ENCODE data around the gene TREH.
"Not testable (repeated sequence)": the region's sequence is repeated elsewhere in the genome, so short reads cannot be mapped to it uniquely, and the experiment has no call there.

DNA sequence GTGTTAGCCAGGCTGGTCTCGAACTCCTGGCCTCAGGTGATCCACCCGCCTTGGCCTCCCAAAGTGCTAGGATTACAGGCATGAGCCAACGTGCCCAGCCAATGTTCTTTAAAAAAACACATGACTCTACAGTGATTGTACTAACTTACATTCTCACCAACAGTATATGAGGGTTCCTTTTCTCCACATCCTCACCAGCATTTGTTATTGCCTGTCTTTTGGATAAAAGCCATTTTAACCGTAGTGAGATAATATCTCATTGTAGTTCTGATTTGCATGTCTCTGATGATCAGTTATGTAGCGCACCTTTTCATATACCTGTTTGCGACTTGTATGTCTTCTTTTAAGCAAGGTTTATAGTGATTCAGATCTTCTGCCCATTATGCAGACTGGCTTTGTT lies 3.5 kb upstream of the TREH start:
- not testable (repeated sequence) for TF ChIP-seq FOSL1 (IDR thresholded peaks at IDR 0.05; ENCODE audit: low read depth); POLR2AphosphoS5 (IDR thresholded peaks at IDR 0.05; ENCODE audit: low read depth, low read length); EZH2phosphoT487 (IDR thresholded peaks at IDR 0.05; ENCODE audit: borderline replicate concordance); ELF1 (IDR thresholded peaks at IDR 0.05; ENCODE audit: borderline replicate concordance, low read depth); POLR2A (IDR thresholded peaks at IDR 0.05; ENCODE audit: borderline replicate concordance, extremely low read depth, insufficient read depth, insufficient read length)
- TF ChIP-seq, protein P1, sequence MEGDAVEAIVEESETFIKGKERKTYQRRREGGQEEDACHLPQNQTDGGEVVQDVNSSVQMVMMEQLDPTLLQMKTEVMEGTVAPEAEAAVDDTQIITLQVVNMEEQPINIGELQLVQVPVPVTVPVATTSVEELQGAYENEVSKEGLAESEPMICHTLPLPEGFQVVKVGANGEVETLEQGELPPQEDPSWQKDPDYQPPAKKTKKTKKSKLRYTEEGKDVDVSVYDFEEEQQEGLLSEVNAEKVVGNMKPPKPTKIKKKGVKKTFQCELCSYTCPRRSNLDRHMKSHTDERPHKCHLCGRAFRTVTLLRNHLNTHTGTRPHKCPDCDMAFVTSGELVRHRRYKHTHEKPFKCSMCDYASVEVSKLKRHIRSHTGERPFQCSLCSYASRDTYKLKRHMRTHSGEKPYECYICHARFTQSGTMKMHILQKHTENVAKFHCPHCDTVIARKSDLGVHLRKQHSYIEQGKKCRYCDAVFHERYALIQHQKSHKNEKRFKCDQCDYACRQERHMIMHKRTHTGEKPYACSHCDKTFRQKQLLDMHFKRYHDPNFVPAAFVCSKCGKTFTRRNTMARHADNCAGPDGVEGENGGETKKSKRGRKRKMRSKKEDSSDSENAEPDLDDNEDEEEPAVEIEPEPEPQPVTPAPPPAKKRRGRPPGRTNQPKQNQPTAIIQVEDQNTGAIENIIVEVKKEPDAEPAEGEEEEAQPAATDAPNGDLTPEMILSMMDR (IDR thresholded peaks at IDR 0.05 in 2 of 3, conservative IDR thresholded peaks at IDR 0.05 in 1 of 3; ENCODE audit: borderline replicate concordance in 1 of 3, insufficient read depth in 1 of 3, low read depth in 2 of 3, low read length in 2 of 3), result not testable (repeated sequence)
- TF ChIP-seq, protein P2, sequence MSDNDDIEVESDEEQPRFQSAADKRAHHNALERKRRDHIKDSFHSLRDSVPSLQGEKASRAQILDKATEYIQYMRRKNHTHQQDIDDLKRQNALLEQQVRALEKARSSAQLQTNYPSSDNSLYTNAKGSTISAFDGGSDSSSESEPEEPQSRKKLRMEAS (IDR thresholded peaks at IDR 0.05), result not testable (repeated sequence)
